H9 (cell line): Measurements from ENCODE around the gene NCF2. TPM values are rescaled to one million over a fixed set of nuclear protein-coding genes. Genes with fewer than 3 reads are reported as not detected.

Source experiments
- DNase-seq: peaks from one replicate; pipeline ENCODE4 v3.0.0-alpha.2; 2017
- H2AFZ ChIP-seq: one replicate; pipeline ENCODE4 v1.6.1; 2013; ENCODE audit warnings: mild to moderate bottlenecking, low read length, control low read depth, moderate library complexity
- H2AK5ac ChIP-seq: 2 replicates; pipeline ENCODE4 v1.6.1; 2013; ENCODE audit warnings: low read length, control low read depth, mixed read lengths; ENCODE audit not compliant: insufficient read length
- H2BK120ac ChIP-seq: one replicate; pipeline ENCODE4 v1.6.1; 2013; ENCODE audit warnings: low read depth, mild to moderate bottlenecking, low read length, control low read depth, inconsistent platforms; ENCODE audit not compliant: poor library complexity, severe bottlenecking
- H2BK12ac ChIP-seq: 2 replicates; pipeline ENCODE4 v1.6.1; 2013; ENCODE audit warnings: low read length, control low read depth, mixed read lengths, low read depth; ENCODE audit not compliant: insufficient read length
- H2BK15ac ChIP-seq: 2 replicates; pipeline ENCODE4 v1.6.1; 2013; ENCODE audit warnings: low read depth, low read length, control low read depth
- H2BK20ac ChIP-seq: one replicate; pipeline ENCODE4 v1.6.1; 2013; ENCODE audit warnings: low read depth, mild to moderate bottlenecking, low read length, control low read depth, inconsistent platforms; ENCODE audit not compliant: poor library complexity, severe bottlenecking
- H2BK5ac ChIP-seq: 2 replicates; pipeline ENCODE4 v1.6.1; 2013; ENCODE audit warnings: low read length, control low read depth, mixed read lengths; ENCODE audit not compliant: insufficient read length
- H3K14ac ChIP-seq: 2 replicates; pipeline ENCODE4 v1.6.1; 2013; ENCODE audit warnings: low read length, control low read depth; ENCODE audit not compliant: insufficient read depth
- H3K18ac ChIP-seq: 2 replicates; pipeline ENCODE4 v1.6.1; 2013; ENCODE audit warnings: low read depth, mild to moderate bottlenecking, mixed read lengths, low read length, control low read depth; ENCODE audit not compliant: insufficient read length
- H3K23ac ChIP-seq: 2 replicates; pipeline ENCODE4 v1.6.1; 2013; ENCODE audit warnings: low read length, control low read depth, mixed read lengths, low read depth; ENCODE audit not compliant: insufficient read length
- H3K23me2 ChIP-seq: 2 replicates; pipeline ENCODE4 v1.6.1; 2013; ENCODE audit warnings: low read depth, mild to moderate bottlenecking, mixed read lengths, low read length, control low read depth; ENCODE audit not compliant: insufficient read length, poor library complexity, severe bottlenecking
- H3K27ac ChIP-seq: 2 replicates; pipeline ENCODE4 v1.5.1; 2013; ENCODE audit warnings: low read length, control low read depth, mixed read lengths, low read depth; ENCODE audit not compliant: insufficient read length
- H3K27me3 ChIP-seq: 2 replicates; pipeline ENCODE4 v1.6.1; 2013; ENCODE audit warnings: low read length, control low read depth, inconsistent platforms; ENCODE audit not compliant: insufficient read depth
- H3K4ac ChIP-seq: 2 replicates; pipeline ENCODE4 v1.6.1; 2013; ENCODE audit warnings: low read depth, mild to moderate bottlenecking, control low read depth, inconsistent platforms, low read length, moderate library complexity
- H3K4me1 ChIP-seq: 2 replicates; pipeline ENCODE4 v1.6.1; 2013; ENCODE audit warnings: low read length, control low read depth, inconsistent platforms; ENCODE audit not compliant: insufficient read depth
- H3K4me2 ChIP-seq: 2 replicates; pipeline ENCODE4 v1.6.1; 2013; ENCODE audit warnings: low read length, control low read depth, mixed read lengths; ENCODE audit not compliant: insufficient read length, insufficient read depth
- H3K56ac ChIP-seq: 2 replicates; pipeline ENCODE4 v1.6.1; 2013; ENCODE audit warnings: low read depth, mild to moderate bottlenecking, mixed read lengths, low read length, control low read depth; ENCODE audit not compliant: insufficient read length
- H3K79me1 ChIP-seq: 2 replicates; pipeline ENCODE4 v1.6.1; 2013; ENCODE audit warnings: low read depth, mild to moderate bottlenecking, moderate library complexity, low read length, control low read depth, inconsistent platforms; ENCODE audit not compliant: insufficient read depth, poor library complexity, severe bottlenecking
- H3K79me2 ChIP-seq: 2 replicates; pipeline ENCODE4 v1.6.1; 2013; ENCODE audit warnings: low read length, control low read depth, inconsistent platforms; ENCODE audit not compliant: insufficient read depth
- H3K9ac ChIP-seq: 2 replicates; pipeline ENCODE4 v1.6.1; 2013; ENCODE audit warnings: low read length, control low read depth, mixed read lengths; ENCODE audit not compliant: insufficient read length; ENCODE audit errors: extremely low read depth
- H3K9me3 ChIP-seq: one replicate; pipeline ENCODE4 v1.6.1; 2013; ENCODE audit warnings: low read depth, low read length, inconsistent platforms; ENCODE audit not compliant: control insufficient read depth
- H3T11ph ChIP-seq: one replicate; pipeline ENCODE4 v1.6.1; 2013; ENCODE audit warnings: mild to moderate bottlenecking, low read length, control low read depth, inconsistent platforms
- H4K20me1 ChIP-seq: one replicate; pipeline ENCODE4 v1.6.1; 2013; ENCODE audit not compliant: control insufficient read depth, insufficient read length, insufficient read depth
- H4K5ac ChIP-seq: 2 replicates; pipeline ENCODE4 v1.6.1; 2013; ENCODE audit warnings: low read depth, mild to moderate bottlenecking, mixed read lengths, low read length, control low read depth; ENCODE audit not compliant: insufficient read length
- H4K8ac ChIP-seq: replicated peaks from 2 replicates; pipeline ENCODE4 v1.6.1; 2013; ENCODE audit warnings: low read length, control low read depth, mixed read lengths, low read depth; ENCODE audit not compliant: insufficient read length
- H4K91ac ChIP-seq: 2 replicates; pipeline ENCODE4 v1.6.1; 2013; ENCODE audit warnings: low read depth, mild to moderate bottlenecking, moderate library complexity, mixed read lengths, low read length, control low read depth; ENCODE audit not compliant: insufficient read length
- H3K27ac Mint-ChIP-seq, 3 experiments: 2 replicates in 2 of 3; 3 replicates in 1 of 3; pipeline ENCODE4 v1.8.0; 2020 to 2021; ENCODE audit warnings: mixed read lengths in 3 of 3, mild to moderate bottlenecking in 1 of 3, moderate library complexity in 1 of 3
- H3K27me3 Mint-ChIP-seq: 2 replicates; pipeline ENCODE4 v1.8.0; 2021; ENCODE audit warnings: low read depth, mild to moderate bottlenecking, moderate library complexity, mixed read lengths
- H3K36me3 Mint-ChIP-seq, 3 experiments: 2 replicates in 2 of 3; 3 replicates in 1 of 3; pipeline ENCODE4 v1.8.0; 2020 to 2021; ENCODE audit warnings: low read depth in 3 of 3, mixed read lengths in 3 of 3; ENCODE audit not compliant: insufficient read depth in 1 of 3
- H3K4me1 Mint-ChIP-seq, 2 experiments: 2 replicates each; pipeline ENCODE4 v1.8.0; 2020; ENCODE audit warnings: mixed read lengths in 2 of 2
- H3K4me3 Mint-ChIP-seq, 2 experiments: 2 replicates in 1 of 2; 3 replicates in 1 of 2; pipeline ENCODE4 v1.8.0; 2020 to 2021; ENCODE audit warnings: mild to moderate bottlenecking in 2 of 2, mixed read lengths in 2 of 2, moderate library complexity in 1 of 2
- H3K9me3 Mint-ChIP-seq, 2 experiments: 2 replicates in 1 of 2; 3 replicates in 1 of 2; pipeline ENCODE4 v1.8.0; 2020; ENCODE audit warnings: mild to moderate bottlenecking in 2 of 2, mixed read lengths in 2 of 2, moderate library complexity in 1 of 2
- WGBS: extraction: QIAGEN DNeasy Blood & Tissue Kit; methylation state at CpG from one replicate; pipeline ENCODE4 v1.1.7; 2013; ENCODE audit warnings: missing lambda C conversion rate, low lambda C conversion rate, mixed read lengths; ENCODE audit not compliant: insufficient read length; ENCODE audit errors: extremely low coverage; 5-methylcytosine and 5-hydroxymethylcytosine counted together
- total RNA-seq: library from RNA; stranded (reverse); gene quantifications from 2 replicates; pipeline ENCODE4 v1.2.1, GENCODE V29; 2021
- TF ChIP-seq, protein P1 (sequence below): fragments of 200-600 bp; sonication (generic); conservative IDR thresholded peaks from 3 replicates; pipeline ENCODE4 v1.8.0; 2021; ENCODE audit warnings: antibody characterized with exemption, mild to moderate bottlenecking

The NCF2 gene
- total RNA-seq, 1 experiment from 2014 or later = not detected

DNA sequence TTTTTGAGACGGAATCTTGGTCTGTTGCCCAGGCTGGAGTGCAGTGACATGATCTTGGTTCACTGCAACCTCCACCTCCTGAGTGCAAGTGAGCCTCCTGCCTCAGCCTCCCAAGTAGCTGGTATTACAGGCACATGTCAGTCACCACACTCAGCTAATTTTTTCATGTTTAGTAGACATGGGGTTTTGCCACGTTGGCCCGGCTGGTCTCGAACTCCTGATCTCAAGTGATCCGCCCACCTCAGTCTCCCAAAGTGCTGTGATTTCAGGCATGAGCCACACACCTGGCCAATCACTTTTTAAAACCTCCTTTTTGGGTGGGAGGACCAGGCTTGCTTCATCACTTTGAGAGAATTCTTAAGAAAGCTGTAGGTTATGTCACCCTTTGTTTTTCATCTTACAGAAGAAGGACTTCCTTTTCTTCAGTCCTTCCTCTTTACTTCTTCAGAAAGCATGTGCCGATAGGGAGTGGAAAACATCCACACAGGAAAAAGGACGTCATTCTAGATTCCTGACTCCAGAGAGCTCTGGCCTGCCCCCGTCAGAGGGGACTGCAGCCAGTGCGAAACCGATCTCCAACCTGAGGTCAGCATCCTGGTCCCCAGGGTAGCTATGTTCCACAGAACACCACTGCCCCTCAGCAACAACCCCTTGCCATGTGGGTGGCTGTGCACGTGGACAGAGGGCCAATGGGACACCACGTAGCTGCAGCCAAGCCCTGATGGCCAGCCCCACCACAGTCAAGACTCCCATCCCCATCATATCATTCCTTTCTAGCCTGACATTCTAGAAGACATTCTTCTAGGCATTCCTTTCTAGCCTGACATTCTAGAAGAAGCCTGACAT is 21.9 kb downstream of the NCF2 start:
- Histone ChIP-seq H4K8ac (no peak overlapping the region), H3K9me3 (no peaks in the 10 kb centered on the region), H3K79me1 (no peaks in the 10 kb centered on the region), H2BK12ac (no peak overlapping the region), H4K20me1 (no peaks in the 10 kb centered on the region), H3T11ph (no peak overlapping the region), H2BK15ac (no peak overlapping the region), H3K4me1 (no peaks in the 10 kb centered on the region), H3K56ac (no peak overlapping the region), H3K23me2 (no peaks in the 10 kb centered on the region), H3K4ac (no peak overlapping the region), H2AK5ac (no peak overlapping the region), H3K27me3 (no peaks in the 10 kb centered on the region), H2BK5ac (no peak overlapping the region), H4K5ac (no peak overlapping the region), H2BK120ac (no peak overlapping the region), H3K4me2 (no peak overlapping the region), H3K23ac (no peak overlapping the region), H3K18ac (no peak overlapping the region), H4K91ac (no peak overlapping the region), H3K14ac (no peak overlapping the region; the same call in 1 of the 2 replicates), H2BK20ac (no peak overlapping the region), H2AFZ (no peak overlapping the region), H3K9ac (no peak overlapping the region), H3K79me2 (no peaks in the 10 kb centered on the region), H3K27ac (no peak overlapping the region)
- no peaks in the 10 kb centered on the region; the same call in 1 of the 2 replicates for H3K27me3 Mint-ChIP-seq
- no peak overlapping the region; a peak in 1 of 7 replicates for H3K27ac Mint-ChIP-seq
- WGBS = no CpG with 5 or more reads among the region's 12 CpGs
- no peaks in the 10 kb centered on the region; a peak in 1 of 7 replicates for H3K36me3 Mint-ChIP-seq
- H3K4me1 Mint-ChIP-seq = no peaks in the 10 kb centered on the region
- H3K9me3 Mint-ChIP-seq = no peaks in the 10 kb centered on the region; a peak in 1 of 5 replicates
- H3K4me3 Mint-ChIP-seq = no peak overlapping the region
- TF ChIP-seq, protein P1, sequence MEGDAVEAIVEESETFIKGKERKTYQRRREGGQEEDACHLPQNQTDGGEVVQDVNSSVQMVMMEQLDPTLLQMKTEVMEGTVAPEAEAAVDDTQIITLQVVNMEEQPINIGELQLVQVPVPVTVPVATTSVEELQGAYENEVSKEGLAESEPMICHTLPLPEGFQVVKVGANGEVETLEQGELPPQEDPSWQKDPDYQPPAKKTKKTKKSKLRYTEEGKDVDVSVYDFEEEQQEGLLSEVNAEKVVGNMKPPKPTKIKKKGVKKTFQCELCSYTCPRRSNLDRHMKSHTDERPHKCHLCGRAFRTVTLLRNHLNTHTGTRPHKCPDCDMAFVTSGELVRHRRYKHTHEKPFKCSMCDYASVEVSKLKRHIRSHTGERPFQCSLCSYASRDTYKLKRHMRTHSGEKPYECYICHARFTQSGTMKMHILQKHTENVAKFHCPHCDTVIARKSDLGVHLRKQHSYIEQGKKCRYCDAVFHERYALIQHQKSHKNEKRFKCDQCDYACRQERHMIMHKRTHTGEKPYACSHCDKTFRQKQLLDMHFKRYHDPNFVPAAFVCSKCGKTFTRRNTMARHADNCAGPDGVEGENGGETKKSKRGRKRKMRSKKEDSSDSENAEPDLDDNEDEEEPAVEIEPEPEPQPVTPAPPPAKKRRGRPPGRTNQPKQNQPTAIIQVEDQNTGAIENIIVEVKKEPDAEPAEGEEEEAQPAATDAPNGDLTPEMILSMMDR = no peak
- no peak for DNase-seq
